Stimulated activated effector memory CD8-positive, alpha-beta T cell treated with anti-CD3 and anti-CD28 coated beads, Interleukin-12 subunit alpha, Interleukin-12 subunit beta, amount 100 ng/mL, for 72 hours (primary cell): ENCODE data around the gene AKR1D1.
"Not testable (repeated sequence)": the region's sequence is repeated elsewhere in the genome, so short reads cannot be mapped to it uniquely, and the experiment has no call there.

Experiments
- ATAC-seq: fragments of 150-1000 bp; cut with Tn5 transposase; 2 replicates; pipeline ENCODE4 v1.10.0; 2021
- DNase-seq, 2 donors: peaks; one replicate each; pipeline ENCODE4 v3.0.0; 2021 to 2022; ENCODE audit warnings: low spot score in 2 of 2
- H3K27ac Mint-ChIP-seq: one replicate; pipeline ENCODE4 v1.8.0; 2022; ENCODE audit warnings: mild to moderate bottlenecking, mixed read lengths
- H3K36me3 Mint-ChIP-seq: one replicate; pipeline ENCODE4 v1.8.0; 2022; ENCODE audit warnings: mild to moderate bottlenecking, mixed read lengths
- H3K4me1 Mint-ChIP-seq: one replicate; pipeline ENCODE4 v1.8.0; 2022; ENCODE audit warnings: mixed read lengths
- H3K4me3 Mint-ChIP-seq: one replicate; pipeline ENCODE4 v1.8.0; 2022; ENCODE audit warnings: mild to moderate bottlenecking, mixed read lengths
- H3K9me3 Mint-ChIP-seq: one replicate; pipeline ENCODE4 v1.8.0; 2022; ENCODE audit warnings: mixed read lengths

The AKR1D1 gene

GRCh38 chr7:138089080-138089901 lies 13.0 kb downstream of the AKR1D1 start:
- Mint-ChIP-seq H3K27ac (no peak overlapping the region), H3K9me3 (no peaks in the 10 kb centered on the region), H3K4me1 (no peaks in the 10 kb centered on the region), H3K4me3 (no peak overlapping the region), H3K36me3 (no peaks in the 10 kb centered on the region)
- DNase-seq (no peak), ATAC-seq (no peak)

- no peak overlapping the region for H3K4me3 Mint-ChIP-seq
- H3K4me1 Mint-ChIP-seq, result no peaks in the 10 kb centered on the region
- ATAC-seq, result no peak
- no peak for DNase-seq
- H3K27ac Mint-ChIP-seq, result no peak overlapping the region
- no peaks in the 10 kb centered on the region for H3K9me3 Mint-ChIP-seq
- H3K36me3 Mint-ChIP-seq, result no peaks in the 10 kb centered on the region
These were observed 14.8 kb downstream of the AKR1D1 start for GRCh38 chr7:138091032-138091431.

GRCh38 chr7:138091840-138092239 lies 15.6 kb downstream of the AKR1D1 start:
- not testable (repeated sequence) for ATAC-seq, H3K9me3 Mint-ChIP-seq, H3K4me3 Mint-ChIP-seq, DNase-seq, H3K36me3 Mint-ChIP-seq, H3K27ac Mint-ChIP-seq, H3K4me1 Mint-ChIP-seq

- H3K4me3 Mint-ChIP-seq, result no peak overlapping the region
- no peaks in the 10 kb centered on the region for H3K9me3 Mint-ChIP-seq
- H3K4me1 Mint-ChIP-seq, result no peaks in the 10 kb centered on the region
- DNase-seq (no peak), ATAC-seq (no peak)
- H3K36me3 Mint-ChIP-seq, result no peaks in the 10 kb centered on the region
- H3K27ac Mint-ChIP-seq, result no peak overlapping the region
These were observed 16.3 kb downstream of the AKR1D1 start for GRCh38 chr7:138092486-138093028.

GRCh38 chr7:138095972-138096935 lies 20.0 kb downstream of the AKR1D1 start:
- Mint-ChIP-seq H3K4me3 (no peak overlapping the region), H3K36me3 (no peaks in the 10 kb centered on the region), H3K4me1 (no peaks in the 10 kb centered on the region), H3K27ac (no peak overlapping the region), H3K9me3 (no peaks in the 10 kb centered on the region)
- ATAC-seq, result no peak
- no peak for DNase-seq

GRCh38 chr7:138097064-138097741 lies 20.9 kb downstream of the AKR1D1 start:
- no peak for DNase-seq
- Mint-ChIP-seq H3K4me1 (no peaks in the 10 kb centered on the region), H3K9me3 (no peaks in the 10 kb centered on the region), H3K27ac (no peak overlapping the region), H3K36me3 (no peaks in the 10 kb centered on the region), H3K4me3 (no peak overlapping the region)
- ATAC-seq, result peak; percentile 46

GRCh38 chr7:138099813-138100212 lies 23.6 kb downstream of the AKR1D1 start:
- DNase-seq (no peak), ATAC-seq (no peak)
- Mint-ChIP-seq H3K27ac (no peak overlapping the region), H3K4me3 (no peak overlapping the region), H3K4me1 (no peaks in the 10 kb centered on the region), H3K36me3 (no peaks in the 10 kb centered on the region), H3K9me3 (no peaks in the 10 kb centered on the region)

- no peaks in the 10 kb centered on the region for H3K9me3 Mint-ChIP-seq
- H3K4me3 Mint-ChIP-seq, result no peak overlapping the region
- no peaks in the 10 kb centered on the region for H3K36me3 Mint-ChIP-seq
- no peak overlapping the region for H3K27ac Mint-ChIP-seq
- DNase-seq (no peak), ATAC-seq (no peak)
- no peaks in the 10 kb centered on the region for H3K4me1 Mint-ChIP-seq
These were observed 29.0 kb downstream of the AKR1D1 start for GRCh38 chr7:138105221-138105620.

- Mint-ChIP-seq H3K9me3 (no peaks in the 10 kb centered on the region), H3K36me3 (no peaks in the 10 kb centered on the region), H3K4me1 (no peaks in the 10 kb centered on the region), H3K4me3 (no peak overlapping the region), H3K27ac (no peak overlapping the region)
- no peak for DNase-seq
- ATAC-seq, result no peak
These were observed 38.8 kb downstream of the AKR1D1 start for GRCh38 chr7:138115047-138115446.

GRCh38 chr7:138116141-138116540 lies 39.9 kb downstream of the AKR1D1 start:
- DNase-seq (no peak), ATAC-seq (no peak)
- H3K4me3 Mint-ChIP-seq, result no peak overlapping the region
- H3K4me1 Mint-ChIP-seq, result no peaks in the 10 kb centered on the region
- no peaks in the 10 kb centered on the region for H3K36me3 Mint-ChIP-seq
- H3K9me3 Mint-ChIP-seq, result no peaks in the 10 kb centered on the region
- no peak overlapping the region for H3K27ac Mint-ChIP-seq

GRCh38 chr7:138116892-138117291 lies 40.6 kb downstream of the AKR1D1 start:
- Mint-ChIP-seq H3K4me3 (no peak overlapping the region), H3K9me3 (no peaks in the 10 kb centered on the region), H3K27ac (no peak overlapping the region), H3K4me1 (no peaks in the 10 kb centered on the region), H3K36me3 (no peaks in the 10 kb centered on the region)
- DNase-seq, result no peak
- ATAC-seq, result no peak

GRCh38 chr7:138120140-138120827 lies 44.0 kb downstream of the AKR1D1 start:
- no peak for ATAC-seq
- no peaks in the 10 kb centered on the region for H3K4me1 Mint-ChIP-seq
- no peaks in the 10 kb centered on the region for H3K36me3 Mint-ChIP-seq
- no peak overlapping the region for H3K27ac Mint-ChIP-seq
- DNase-seq, result no peak
- H3K9me3 Mint-ChIP-seq, result no peaks in the 10 kb centered on the region
- H3K4me3 Mint-ChIP-seq, result no peak overlapping the region

- DNase-seq (no peak), ATAC-seq (no peak)
- H3K4me3 Mint-ChIP-seq, result no peak overlapping the region
These were observed 45.9 kb downstream of the AKR1D1 start for GRCh38 chr7:138122162-138122561.

GRCh38 chr7:138125119-138125518 lies 48.9 kb downstream of the AKR1D1 start:
- no peak overlapping the region for H3K4me3 Mint-ChIP-seq
- no peaks in the 10 kb centered on the region for H3K9me3 Mint-ChIP-seq
- H3K4me1 Mint-ChIP-seq, result no peaks in the 10 kb centered on the region
- DNase-seq, result no peak
- no peak overlapping the region for H3K27ac Mint-ChIP-seq
- ATAC-seq, result no peak
- H3K36me3 Mint-ChIP-seq, result no peaks in the 10 kb centered on the region

More at GRCh38 chr7:138122162-138122561, 45.9 kb downstream of the AKR1D1 start:
- no peaks in the 10 kb centered on the region for H3K9me3 Mint-ChIP-seq
- no peak overlapping the region for H3K27ac Mint-ChIP-seq
- no peaks in the 10 kb centered on the region for H3K36me3 Mint-ChIP-seq
- H3K4me1 Mint-ChIP-seq, result no peaks in the 10 kb centered on the region
